ENCODE results near the gene MACROD2. TPM values are rescaled to one million over a fixed set of nuclear protein-coding genes. Genes with fewer than 3 reads are reported as not detected.

Gene MACROD2
- total RNA-seq, 1 experiment from 2014 or later, result 1.6 TPM

DNA sequence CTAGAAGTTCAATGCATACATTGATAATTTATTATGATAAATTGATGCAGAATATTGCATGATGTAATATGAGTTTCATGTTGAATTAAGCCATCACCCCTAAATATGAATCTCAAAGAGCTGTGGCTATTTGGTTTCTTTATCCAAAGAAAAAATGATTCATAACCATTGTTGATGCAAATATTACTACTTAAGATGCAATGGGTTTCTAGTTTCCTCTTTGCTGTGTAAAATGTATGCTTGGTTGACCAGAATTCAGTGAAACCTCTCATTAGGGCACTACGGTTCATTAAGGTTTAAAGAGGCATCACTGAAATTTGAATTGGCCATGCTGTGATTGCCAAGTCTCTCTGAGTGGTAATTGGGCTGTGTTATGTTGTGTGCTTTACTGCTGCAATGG is 834.6 kb downstream of the MACROD2 start:
- no peak overlapping the region for H2BK5ac ChIP-seq (ENCODE audit: insufficient read length, low read length)
- no peak overlapping the region for H3K18ac ChIP-seq (ENCODE audit: insufficient read length, low read depth, low read length)
- H3K79me1 ChIP-seq (ENCODE audit: insufficient read depth, low read depth, low read length, poor library complexity, severe bottlenecking), result no peaks in the 10 kb centered on the region
- no peak overlapping the region for H3K4me3 Mint-ChIP-seq
- no peak overlapping the region for H3K23ac ChIP-seq (ENCODE audit: insufficient read length, low read depth, low read length)
- no peak overlapping the region for H2AK5ac ChIP-seq (ENCODE audit: insufficient read length, low read length)
- no peak overlapping the region for H2BK20ac ChIP-seq (ENCODE audit: low read depth, low read length, poor library complexity, severe bottlenecking)
- no peaks in the 10 kb centered on the region for H3K36me3 Mint-ChIP-seq (ENCODE audit: insufficient read depth in 1 of 3, low read depth in 3 of 3)
- no peak for DNase-seq
- no CpG with 5 or more reads among the region's 1 CpG for WGBS (ENCODE audit: extremely low coverage, insufficient read length, low lambda C conversion rate)
- H3T11ph ChIP-seq (ENCODE audit: low read length), result no peak overlapping the region
- H3K4ac ChIP-seq (ENCODE audit: low read depth, low read length), result no peak overlapping the region
- H3K14ac ChIP-seq (ENCODE audit: insufficient read depth, low read length), result no peak overlapping the region
- no peak overlapping the region for H3K4me2 ChIP-seq (ENCODE audit: insufficient read depth, insufficient read length, low read length)
- H3K9ac ChIP-seq (ENCODE audit: extremely low read depth, insufficient read length, low read length), result no peak overlapping the region
- TF ChIP-seq, protein P1, sequence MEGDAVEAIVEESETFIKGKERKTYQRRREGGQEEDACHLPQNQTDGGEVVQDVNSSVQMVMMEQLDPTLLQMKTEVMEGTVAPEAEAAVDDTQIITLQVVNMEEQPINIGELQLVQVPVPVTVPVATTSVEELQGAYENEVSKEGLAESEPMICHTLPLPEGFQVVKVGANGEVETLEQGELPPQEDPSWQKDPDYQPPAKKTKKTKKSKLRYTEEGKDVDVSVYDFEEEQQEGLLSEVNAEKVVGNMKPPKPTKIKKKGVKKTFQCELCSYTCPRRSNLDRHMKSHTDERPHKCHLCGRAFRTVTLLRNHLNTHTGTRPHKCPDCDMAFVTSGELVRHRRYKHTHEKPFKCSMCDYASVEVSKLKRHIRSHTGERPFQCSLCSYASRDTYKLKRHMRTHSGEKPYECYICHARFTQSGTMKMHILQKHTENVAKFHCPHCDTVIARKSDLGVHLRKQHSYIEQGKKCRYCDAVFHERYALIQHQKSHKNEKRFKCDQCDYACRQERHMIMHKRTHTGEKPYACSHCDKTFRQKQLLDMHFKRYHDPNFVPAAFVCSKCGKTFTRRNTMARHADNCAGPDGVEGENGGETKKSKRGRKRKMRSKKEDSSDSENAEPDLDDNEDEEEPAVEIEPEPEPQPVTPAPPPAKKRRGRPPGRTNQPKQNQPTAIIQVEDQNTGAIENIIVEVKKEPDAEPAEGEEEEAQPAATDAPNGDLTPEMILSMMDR (conservative IDR thresholded peaks at IDR 0.05), result no peak
- H3K4me1 Mint-ChIP-seq, result peaks cover 8 to 9% of the 10 kb centered on the region in 2 experiments
- no peak overlapping the region for H3K27ac ChIP-seq (ENCODE audit: insufficient read length, low read depth, low read length)
- H3K9me3 Mint-ChIP-seq, result no peaks in the 10 kb centered on the region
- no peak overlapping the region for H4K8ac ChIP-seq (replicated peaks; ENCODE audit: insufficient read length, low read depth, low read length)
- H4K91ac ChIP-seq (ENCODE audit: insufficient read length, low read depth, low read length), result no peak overlapping the region
- no peak overlapping the region for H4K5ac ChIP-seq (ENCODE audit: insufficient read length, low read depth, low read length)
- no peak overlapping the region for H2BK15ac ChIP-seq (ENCODE audit: low read depth, low read length)
- no peak overlapping the region for H3K56ac ChIP-seq (ENCODE audit: insufficient read length, low read depth, low read length)
- H2BK12ac ChIP-seq (ENCODE audit: insufficient read length, low read depth, low read length), result no peak overlapping the region
- no peak overlapping the region for H3K27ac Mint-ChIP-seq
- H2BK120ac ChIP-seq (ENCODE audit: low read depth, low read length, poor library complexity, severe bottlenecking), result no peak overlapping the region
- no peaks in the 10 kb centered on the region for H3K23me2 ChIP-seq (ENCODE audit: insufficient read length, low read depth, low read length, poor library complexity, severe bottlenecking)
- H3K79me2 ChIP-seq (ENCODE audit: insufficient read depth, low read length), result no peaks in the 10 kb centered on the region
- H2AFZ ChIP-seq (ENCODE audit: low read length), result no peak overlapping the region
- H3K9me3 ChIP-seq (ENCODE audit: control insufficient read depth, low read depth, low read length), result no peaks in the 10 kb centered on the region
- H3K4me1 ChIP-seq (ENCODE audit: insufficient read depth, low read length), result no peaks in the 10 kb centered on the region
- no peaks in the 10 kb centered on the region for H4K20me1 ChIP-seq (ENCODE audit: control insufficient read depth, insufficient read depth, insufficient read length)
- H3K27me3 Mint-ChIP-seq (ENCODE audit: low read depth), result no peaks in the 10 kb centered on the region
- no peaks in the 10 kb centered on the region for H3K27me3 ChIP-seq (ENCODE audit: insufficient read depth, low read length)

Measured in H9 (cell line).